DOHH2 (cell line): ENCODE results near the gene MAPRE3.

Experiments
- H3F3A ChIP-seq: fragments of 200-600 bp; sonication (generic), shearing (Covaris generic); 2 replicates; pipeline ENCODE4 v1.6.0; 2016; ENCODE audit warnings: antibody characterized with exemption, mild to moderate bottlenecking; ENCODE audit not compliant: control insufficient read depth, insufficient read depth
- H3K27ac ChIP-seq: fragments of 200-600 bp; sonication (generic); 2 replicates; pipeline ENCODE4 v1.5.1; 2014; ENCODE audit warnings: low read depth, mild to moderate bottlenecking, low read length, moderate library complexity
- H3K27me3 ChIP-seq: fragments of 200-600 bp; sonication (generic); 2 replicates; pipeline ENCODE4 v1.6.1; 2014; ENCODE audit warnings: mild to moderate bottlenecking, low read length, mixed read lengths; ENCODE audit not compliant: control insufficient read depth
- H3K36me3 ChIP-seq: fragments of 200-600 bp; sonication (generic); 2 replicates; pipeline ENCODE4 v1.6.1; 2014; ENCODE audit warnings: mild to moderate bottlenecking, low read length, moderate library complexity, mixed read lengths; ENCODE audit not compliant: control insufficient read depth
- H3K4me1 ChIP-seq: fragments of 200-600 bp; sonication (generic); 2 replicates; pipeline ENCODE4 v1.6.1; 2014; ENCODE audit warnings: mild to moderate bottlenecking, low read length, mixed read lengths; ENCODE audit not compliant: control insufficient read depth
- H3K4me2 ChIP-seq: fragments of 200-600 bp; sonication (generic); 2 replicates; pipeline ENCODE4 v1.6.0; 2014; ENCODE audit warnings: mild to moderate bottlenecking, low read length, moderate library complexity
- H3K4me3 ChIP-seq: fragments of 200-600 bp; sonication (generic); 2 replicates; pipeline ENCODE4 v1.5.1; 2014; ENCODE audit warnings: mild to moderate bottlenecking, low read length, mixed read lengths
- H3K79me2 ChIP-seq: fragments of 200-600 bp; sonication (generic); 2 replicates; pipeline ENCODE4 v1.6.1; 2014; ENCODE audit warnings: mild to moderate bottlenecking, low read length, mixed read lengths; ENCODE audit not compliant: control insufficient read depth
- H3K9me2 ChIP-seq: fragments of 200-600 bp; sonication (generic); replicated peaks from 2 replicates; pipeline ENCODE4 v1.6.1; 2014; ENCODE audit warnings: mild to moderate bottlenecking, low read length, mixed read lengths; ENCODE audit not compliant: control insufficient read depth
- H3K9me3 ChIP-seq: fragments of 200-600 bp; sonication (generic); 2 replicates; pipeline ENCODE4 v1.6.1; 2014; ENCODE audit warnings: antibody characterized with exemption, low read length, mixed read lengths; ENCODE audit not compliant: control insufficient read depth, insufficient read depth
- H4K20me1 ChIP-seq: fragments of 200-600 bp; sonication (generic); 2 replicates; pipeline ENCODE4 v1.6.0; 2014; ENCODE audit warnings: low read depth, mild to moderate bottlenecking, antibody characterized with exemption, low read length, moderate library complexity; ENCODE audit not compliant: control insufficient read depth, insufficient read depth
- EZH2phosphoT487 ChIP-seq: fragments of 200-600 bp; sonication (generic); IDR thresholded peaks from 2 replicates; pipeline ENCODE4 v1.6.1; 2017; ENCODE audit warnings: borderline replicate concordance, mild to moderate bottlenecking, antibody characterized with exemption, low read length, moderate library complexity, mixed read lengths
- TF ChIP-seq, protein P1 (sequence below): fragments of 200-600 bp; sonication (generic); IDR thresholded peaks from one replicate; pipeline ENCODE4 v1.5.1; 2014; ENCODE audit warnings: antibody characterized with exemption, mild to moderate bottlenecking, low read depth, low read length; ENCODE audit not compliant: poor library complexity, severe bottlenecking

The MAPRE3 gene

DNA sequence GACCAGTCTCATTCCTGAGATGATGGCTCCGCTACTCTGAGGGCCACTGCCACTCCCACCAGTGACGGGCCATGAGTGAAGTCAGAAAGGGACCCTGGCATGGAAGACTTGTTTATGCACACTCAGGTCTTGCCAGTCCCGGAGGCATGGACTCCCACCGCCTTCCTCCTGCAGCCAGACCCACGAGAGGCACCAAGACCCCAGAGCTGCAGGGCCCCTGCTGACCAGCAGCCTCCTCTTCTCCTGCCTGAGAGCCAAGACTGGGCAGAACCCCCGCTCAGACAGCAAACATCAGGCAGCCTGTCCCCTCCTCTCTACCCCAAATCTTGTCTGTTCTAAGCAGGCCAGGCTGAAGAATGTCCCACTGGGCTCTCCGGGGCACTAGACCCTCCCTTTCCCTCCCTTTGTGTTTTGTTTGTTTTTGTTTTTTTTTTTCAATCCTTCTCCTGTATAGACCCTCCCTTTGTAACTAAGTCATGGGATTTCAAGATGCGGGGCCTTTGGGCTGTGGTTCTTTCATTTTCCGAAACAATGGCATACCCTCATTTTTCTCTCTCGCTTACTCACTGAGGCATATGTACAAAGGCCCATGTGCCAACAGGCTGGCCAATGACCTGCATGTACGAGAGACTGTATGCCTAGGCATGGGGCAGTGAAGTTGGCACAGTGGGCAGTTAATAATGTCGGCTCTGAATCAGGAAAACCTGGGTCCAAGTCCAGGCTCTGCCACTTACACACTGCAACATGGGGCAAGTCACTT lies 24.3 kb upstream of the MAPRE3 start:
- no peaks in the 10 kb centered on the region for H3K4me1 ChIP-seq
- H3F3A ChIP-seq: no peaks in the 10 kb centered on the region
- TF ChIP-seq EZH2phosphoT487: no peak
- TF ChIP-seq, protein P1, sequence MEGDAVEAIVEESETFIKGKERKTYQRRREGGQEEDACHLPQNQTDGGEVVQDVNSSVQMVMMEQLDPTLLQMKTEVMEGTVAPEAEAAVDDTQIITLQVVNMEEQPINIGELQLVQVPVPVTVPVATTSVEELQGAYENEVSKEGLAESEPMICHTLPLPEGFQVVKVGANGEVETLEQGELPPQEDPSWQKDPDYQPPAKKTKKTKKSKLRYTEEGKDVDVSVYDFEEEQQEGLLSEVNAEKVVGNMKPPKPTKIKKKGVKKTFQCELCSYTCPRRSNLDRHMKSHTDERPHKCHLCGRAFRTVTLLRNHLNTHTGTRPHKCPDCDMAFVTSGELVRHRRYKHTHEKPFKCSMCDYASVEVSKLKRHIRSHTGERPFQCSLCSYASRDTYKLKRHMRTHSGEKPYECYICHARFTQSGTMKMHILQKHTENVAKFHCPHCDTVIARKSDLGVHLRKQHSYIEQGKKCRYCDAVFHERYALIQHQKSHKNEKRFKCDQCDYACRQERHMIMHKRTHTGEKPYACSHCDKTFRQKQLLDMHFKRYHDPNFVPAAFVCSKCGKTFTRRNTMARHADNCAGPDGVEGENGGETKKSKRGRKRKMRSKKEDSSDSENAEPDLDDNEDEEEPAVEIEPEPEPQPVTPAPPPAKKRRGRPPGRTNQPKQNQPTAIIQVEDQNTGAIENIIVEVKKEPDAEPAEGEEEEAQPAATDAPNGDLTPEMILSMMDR: no peak
- no peaks in the 10 kb centered on the region for H4K20me1 ChIP-seq
- no peak overlapping the region for H3K27ac ChIP-seq
- no peaks in the 10 kb centered on the region for H3K36me3 ChIP-seq
- no peaks in the 10 kb centered on the region for H3K9me2 ChIP-seq
- H3K4me2 ChIP-seq: no peak overlapping the region
- H3K27me3 ChIP-seq: no peaks in the 10 kb centered on the region
- no peaks in the 10 kb centered on the region for H3K79me2 ChIP-seq
- no peak overlapping the region for H3K4me3 ChIP-seq
- H3K9me3 ChIP-seq: no peaks in the 10 kb centered on the region

DNA sequence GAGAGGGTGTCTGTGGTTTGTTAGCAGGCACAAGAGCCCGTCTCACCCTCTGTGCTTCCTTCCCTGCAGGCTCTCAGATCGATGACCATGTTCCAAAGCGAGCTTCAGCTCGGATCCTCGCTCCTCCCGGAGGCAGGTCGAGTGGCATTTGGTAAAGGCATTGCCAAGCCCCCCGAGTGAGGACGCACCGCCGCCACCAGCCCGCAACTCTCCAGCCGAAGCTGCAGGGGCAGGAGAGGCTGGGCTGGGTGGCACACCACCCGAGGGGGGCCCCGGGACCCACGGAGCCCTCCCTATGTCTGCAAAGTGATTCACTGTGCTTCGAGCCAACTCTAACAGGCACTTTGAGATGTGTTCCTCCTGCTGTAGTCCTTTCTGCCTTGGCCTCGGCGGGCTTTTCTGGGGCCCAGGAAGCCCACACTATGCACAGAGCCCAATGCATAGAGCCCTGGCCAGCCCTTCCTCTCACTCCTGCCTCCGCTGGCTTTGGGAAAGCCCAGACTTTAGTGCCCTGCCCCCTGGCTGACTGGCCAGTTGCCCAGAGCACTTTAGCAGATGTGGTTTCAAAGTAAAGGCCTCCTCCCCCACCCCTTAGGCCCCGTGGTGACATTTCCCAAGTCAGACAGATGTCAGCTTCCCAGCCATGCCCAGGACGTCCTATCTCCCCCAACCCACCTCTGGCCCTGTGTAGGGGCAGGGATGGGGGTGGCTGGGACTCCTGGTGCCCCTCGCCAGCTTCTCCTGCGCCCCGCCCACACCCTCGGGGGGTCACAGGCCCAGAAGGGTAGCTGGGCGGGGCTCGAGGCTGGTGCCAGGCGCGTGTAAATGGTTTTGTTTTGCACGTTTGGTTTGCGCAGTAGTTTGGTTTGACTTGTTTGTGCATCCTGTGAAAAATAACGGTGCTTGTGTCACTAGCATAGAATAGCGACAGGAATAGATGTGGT lies 23.3 kb upstream of the MAPRE3 start:
- H3K4me3 ChIP-seq: no peak overlapping the region
- H4K20me1 ChIP-seq: no peaks in the 10 kb centered on the region
- H3K9me2 ChIP-seq: no peaks in the 10 kb centered on the region
- TF ChIP-seq, protein P1: no peak
- no peak for TF ChIP-seq EZH2phosphoT487
- H3F3A ChIP-seq: no peaks in the 10 kb centered on the region
- peaks cover 2% of the 10 kb centered on the region for H3K27me3 ChIP-seq
- H3K4me1 ChIP-seq: no peaks in the 10 kb centered on the region
- H3K27ac ChIP-seq: no peak overlapping the region
- no peaks in the 10 kb centered on the region for H3K79me2 ChIP-seq
- H3K4me2 ChIP-seq: no peak overlapping the region
- H3K36me3 ChIP-seq: no peaks in the 10 kb centered on the region
- no peaks in the 10 kb centered on the region for H3K9me3 ChIP-seq

DNA sequence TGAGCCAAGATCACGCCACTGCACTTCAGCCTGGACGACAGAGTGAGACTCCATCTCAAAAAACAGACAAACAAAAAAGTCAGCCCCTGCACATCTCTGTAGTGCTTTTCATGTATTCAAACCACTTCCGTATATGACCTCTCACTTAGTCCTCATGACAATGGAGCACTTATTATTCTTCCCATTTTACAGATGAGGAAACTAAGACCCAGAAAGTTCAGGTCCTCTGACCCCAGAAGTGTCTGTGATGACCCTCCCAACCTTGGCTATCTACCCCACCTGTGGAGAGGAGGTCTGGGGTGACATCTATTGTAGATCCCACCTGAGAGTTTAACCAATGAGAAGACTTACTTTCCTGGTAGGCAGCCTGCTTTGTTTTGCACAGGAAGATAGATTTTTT lies 21.6 kb upstream of the MAPRE3 start:
- Histone ChIP-seq H4K20me1 (no peaks in the 10 kb centered on the region), H3K9me3 (no peaks in the 10 kb centered on the region), H3K4me1 (no peaks in the 10 kb centered on the region), H3K36me3 (no peaks in the 10 kb centered on the region), H3K27ac (no peak overlapping the region), H3K4me3 (no peak overlapping the region), H3K4me2 (no peak overlapping the region), H3K27me3 (peaks cover 6% of the 10 kb centered on the region), H3K9me2 (no peaks in the 10 kb centered on the region), H3K79me2 (no peaks in the 10 kb centered on the region), H3F3A (no peaks in the 10 kb centered on the region)
- TF ChIP-seq, protein P1: no peak
- TF ChIP-seq EZH2phosphoT487: no peak
